ENCODE results near the gene EMP2. TPM values are rescaled to one million over a fixed set of nuclear protein-coding genes. Genes with fewer than 3 reads are reported as not detected.
A peak's percentile ranks its signal among the peaks of the same experiment; 100 is the strongest.

EMP2 gene
- total and polyA plus RNA-seq, 8 donors, result 58.2 to 487 (median 67.6) TPM

GRCh38 chr16:10552281-10552680 lies 28.1 kb downstream of the EMP2 start:
- H3K36me3 ChIP-seq, result peaks cover 0 to 17% of the 10 kb centered on the region in 2 donors
- intact Hi-C loops (cut with DNase I), result no loop called here
- no peak for ATAC-seq

GRCh38 chr16:10551881-10552280 lies 28.5 kb downstream of the EMP2 start:
- Histone ChIP-seq H3K27me3 (no peaks in the 10 kb centered on the region), H3K36me3 (peaks cover 0 to 21% of the 10 kb centered on the region in 2 donors), H3K9me3 (peaks cover 0 to 13% of the 10 kb centered on the region in 2 donors), H3K27ac (no peak overlapping the region), H3K4me3 (no peak overlapping the region), H3K4me1 (peaks cover 0 to 30% of the 10 kb centered on the region in 2 donors)
- intact Hi-C loops (cut with DNase I), result no loop called here
- no peak for ATAC-seq
- no peak for DNase-seq
- no peak for TF ChIP-seq CTCF (IDR thresholded peaks at IDR 0.05)

More at GRCh38 chr16:10552281-10552680, 28.1 kb downstream of the EMP2 start:
- Histone ChIP-seq H3K27me3 (no peaks in the 10 kb centered on the region), H3K27ac (peak overlapping the region in 1 of 2 donors; percentile 41), H3K9me3 (peaks cover 0 to 13% of the 10 kb centered on the region in 2 donors), H3K4me3 (no peak overlapping the region), H3K4me1 (peaks cover 0 to 34% of the 10 kb centered on the region in 2 donors)
- DNase-seq, result no peak
- TF ChIP-seq CTCF (IDR thresholded peaks at IDR 0.05), result no peak

- no peak for DNase-seq
- Histone ChIP-seq H3K27me3 (no peaks in the 10 kb centered on the region), H3K4me1 (peaks cover 0 to 13% of the 10 kb centered on the region in 2 donors), H3K9me3 (peaks cover 0 to 13% of the 10 kb centered on the region in 2 donors), H3K27ac (no peak overlapping the region), H3K36me3 (peaks cover 3 to 54% of the 10 kb centered on the region in 2 donors), H3K4me3 (no peak overlapping the region)
- intact Hi-C loops (cut with DNase I), result no loop called here
- no peak for ATAC-seq
- TF ChIP-seq CTCF (IDR thresholded peaks at IDR 0.05), result no peak
Observed at GRCh38 chr16:10548404-10548803, 32.0 kb downstream of the EMP2 start.

- Histone ChIP-seq H3K9me3 (peaks cover 0 to 13% of the 10 kb centered on the region in 2 donors), H3K27ac (no peak overlapping the region), H3K27me3 (no peaks in the 10 kb centered on the region), H3K4me1 (peaks cover 0 to 7% of the 10 kb centered on the region in 2 donors), H3K36me3 (peaks cover 3 to 61% of the 10 kb centered on the region in 2 donors), H3K4me3 (no peak overlapping the region)
- no peak for DNase-seq
- no peak for TF ChIP-seq CTCF (IDR thresholded peaks at IDR 0.05)
- intact Hi-C loops (cut with DNase I), result no loop called here
- no peak for ATAC-seq
Observed at GRCh38 chr16:10547708-10548107, 32.7 kb downstream of the EMP2 start.

GRCh38 chr16:10543231-10543977 lies 37.0 kb downstream of the EMP2 start:
- Histone ChIP-seq H3K36me3 (peaks cover 3 to 91% of the 10 kb centered on the region in 2 donors), H3K4me1 (no peaks in the 10 kb centered on the region), H3K9me3 (peaks cover 0 to 5% of the 10 kb centered on the region in 2 donors), H3K27me3 (no peaks in the 10 kb centered on the region), H3K4me3 (no peak overlapping the region), H3K27ac (no peak overlapping the region)
- DNase-seq (no peak), ATAC-seq (no peak)
- TF ChIP-seq CTCF (IDR thresholded peaks at IDR 0.05), result no peak
- intact Hi-C loops (cut with DNase I), result no loop called here
